CD4-positive, alpha-beta T cell treated with Interferon gamma for 1 hour (primary cell): ENCODE data around the gene EFTUD2.
"Not testable (repeated sequence)": the region's sequence is repeated elsewhere in the genome, so short reads cannot be mapped to it uniquely, and the experiment has no call there.

ENCODE experiments used
- DNase-seq: peaks from one replicate; pipeline ENCODE4 v3.0.0-alpha.2; 2020

Gene EFTUD2

GRCh38 chr17:44846206-44846605 is 53.0 kb downstream of the EFTUD2 start:
- DNase-seq = no peak

- no peak for DNase-seq
Measured at GRCh38 chr17:44844390-44844830, 54.8 kb downstream of the EFTUD2 start.

GRCh38 chr17:44842748-44843147 is 56.5 kb downstream of the EFTUD2 start:
- no peak for DNase-seq

- no peak for DNase-seq
Measured at GRCh38 chr17:44840936-44841335, 58.3 kb downstream of the EFTUD2 start.

- DNase-seq = no peak
Measured at GRCh38 chr17:44840274-44840673, 59.0 kb downstream of the EFTUD2 start.

GRCh38 chr17:44837196-44837595 is 62.0 kb downstream of the EFTUD2 start:
- DNase-seq = no peak

- no peak for DNase-seq
Measured at GRCh38 chr17:44832805-44833204, 66.4 kb downstream of the EFTUD2 start.

- DNase-seq = no peak
Measured at GRCh38 chr17:44831371-44831770, 67.9 kb downstream of the EFTUD2 start.

- no peak for DNase-seq
Measured at GRCh38 chr17:44830359-44831288, 68.6 kb downstream of the EFTUD2 start.

- DNase-seq = no peak
Measured at GRCh38 chr17:44829523-44830358, 69.5 kb downstream of the EFTUD2 start, which contains the start of gene GJC1. TSS of gene GJC1 (minus strand) at chr17:44830287. CDS start at chr17:44805817, 24,470 bp downstream.

- DNase-seq = no peak
Measured at GRCh38 chr17:44828919-44829522, 70.2 kb downstream of the EFTUD2 start.

- DNase-seq = no peak
Measured at GRCh38 chr17:44827863-44828262, 71.4 kb downstream of the EFTUD2 start.

GRCh38 chr17:44826123-44826790 is 73.0 kb downstream of the EFTUD2 start:
- no peak for DNase-seq

- not testable (repeated sequence) for DNase-seq
Measured at GRCh38 chr17:44825236-44825635, 74.0 kb downstream of the EFTUD2 start.

GRCh38 chr17:44820631-44821212 is 78.5 kb downstream of the EFTUD2 start:
- no peak for DNase-seq

- not testable (repeated sequence) for DNase-seq
Measured at GRCh38 chr17:44818508-44818907, 80.7 kb downstream of the EFTUD2 start.

- DNase-seq = no peak
Measured at GRCh38 chr17:44812263-44812662, 87.0 kb downstream of the EFTUD2 start.

GRCh38 chr17:44808656-44809388 is 90.4 kb downstream of the EFTUD2 start:
- not testable (repeated sequence) for DNase-seq

- no peak for DNase-seq
Measured at GRCh38 chr17:44808156-44808555, 91.1 kb downstream of the EFTUD2 start.

GRCh38 chr17:44807817-44808155 is 91.5 kb downstream of the EFTUD2 start:
- DNase-seq = no peak

- no peak for DNase-seq
Measured at GRCh38 chr17:44807093-44807816, 92.0 kb downstream of the EFTUD2 start.
